Heart left ventricle (tissue), 16 donors: ENCODE results near the gene GET3. TPM values are rescaled to one million over a fixed set of nuclear protein-coding genes. Genes with fewer than 3 reads are reported as not detected.

Source experiments
- ATAC-seq, 4 donors: fragments of 200-7000 bp; cut with Tn5 transposase; one replicate each; pipeline ENCODE4 v1.9.1; 2020 to 2022; ENCODE audit warnings: moderate library complexity in 4 of 4, mild to moderate bottlenecking in 3 of 4, moderate number of reproducible peaks in 1 of 4
- DNase-seq, 5 donors: peaks; one replicate each; pipeline ENCODE4 v3.0.0-alpha.2; 2020
- H3K27ac ChIP-seq, 12 donors: fragments of 200-600 bp; sonication (generic) in 4 of 12; one replicate each; pipeline versions ENCODE4 v1.5.0 to v1.8.0; 2016 to 2022; ENCODE audit warnings: mild to moderate bottlenecking in 2 of 12
- H3K27me3 ChIP-seq, 9 donors: fragments of 200-600 bp; sonication (generic) in 2 of 9; one replicate each; pipeline versions ENCODE4 v1.5.1 to v1.8.0; 2016 to 2022; ENCODE audit warnings: mild to moderate bottlenecking in 3 of 9
- H3K36me3 ChIP-seq, 9 donors: fragments of 200-600 bp; sonication (generic) in 2 of 9; one replicate each; pipeline versions ENCODE4 v1.5.0 to v1.8.0; 2018 to 2022; ENCODE audit warnings: mild to moderate bottlenecking in 2 of 9
- H3K4me1 ChIP-seq, 12 donors: fragments of 200-600 bp; sonication (generic) in 4 of 12; one replicate each; pipeline versions ENCODE4 v1.5.0 to v1.8.0; 2016 to 2022; ENCODE audit warnings: mild to moderate bottlenecking in 3 of 12
- H3K4me3 ChIP-seq, 12 donors: fragments of 200-600 bp; sonication (generic) in 4 of 12; one replicate each; pipeline versions ENCODE4 v1.5.0 to v1.8.0; 2017 to 2022; ENCODE audit warnings: mild to moderate bottlenecking in 9 of 12, moderate library complexity in 4 of 12
- H3K9me3 ChIP-seq, 12 donors: fragments of 200-600 bp; sonication (generic) in 4 of 12; one replicate each; pipeline versions ENCODE4 v1.5.0 to v1.8.0; 2016 to 2022; ENCODE audit warnings: mild to moderate bottlenecking in 1 of 12
- POLR2A ChIP-seq, 2 donors: fragments of 450-650 bp; IDR thresholded peaks; one replicate each; pipeline ENCODE4 v1.6.1; 2017; ENCODE audit warnings: antibody characterized with exemption in 2 of 2, mild to moderate bottlenecking in 2 of 2, moderate library complexity in 2 of 2
- WGBS, 4 donors: extraction: QIAGEN DNeasy Blood & Tissue Kit in 2 of 4; methylation state at CpG; one replicate each; pipeline versions ENCODE4 v1.1.5 to v1.1.7; 2013 to 2018; 5-methylcytosine and 5-hydroxymethylcytosine counted together
- intact Hi-C, 10 donors: fragments of 100-400 bp; cut with DNase I; formaldehyde crosslinking; loops; one replicate each; pipeline versions ENCODE4 v1.11.1 to v1.14.2; 2022
- polyA plus RNA-seq, 2 donors: library from polyadenylated mRNA; stranded (reverse); fragments of 200-250 nt; gene quantifications; one replicate each; pipeline ENCODE4 v1.2.3, GENCODE V29; 2013
- total RNA-seq, 9 donors: library from RNA; depleted of rRNA in 2 of 9; stranded (reverse); fragments of >200 nt in 2 of 9; fragmentation: NEBNext Ultra II Directional in 3 of 9; extraction: Animal tissue kit (Norgen Biotek cat#: 25700) in 3 of 9; gene quantifications; one replicate each; pipeline versions ENCODE4 v1.1.0 to v1.2.4, GENCODE V29; 2016 to 2023
- TF ChIP-seq, protein P1 (sequence below), 12 donors: fragments of 200-600 bp; sonication (generic) in 4 of 12; IDR thresholded peaks; one replicate each; pipeline versions ENCODE4 v1.5.0 to v1.8.0; 2018 to 2022; ENCODE audit warnings: antibody characterized with exemption in 12 of 12, mild to moderate bottlenecking in 5 of 12
- donor health status: ischemic (EF 13 %, LVEDD 7.1; RV severe dilation, severe dysfunction).
- donor health status: healthy with polysubstance abuse.
- donor health status: DM: no; HTN: yes; CAD: no.
- donor health status: DM: no; HTN: no; CAD: no.
- donor health status: ischemic (EF 25% LVEDD 6.9; RV normal size, moderate dysfunction).
- donor health status: ischemic (EF 25% LVEDD 5.7; RV mildly dilated, moderate dysfunction).
- donor health status: healthy.
- donor health status: DM: yes; HTN: yes; CAD: no.
- donor health status: ischemic (EF 35%, LVEDD 5.7; RV mildly dilated, moderate dysfunction).
- donor health status: nonischemic (EF 11% LVEDD 7.7; RV severe dilation, severe dysfunction).
- donor health status: DM: yes; HTN: yes; CAD: no.
- donor health status: PGD.
- donor health status: ischemic (EF 29% LVEDD 5.4; RV normal size, mild dysfunction).
- donor health status: nonischemic (EF 23%, LVEDD 6.1; RV moderate dilation, normal function).

Gene GET3
- total and polyA plus RNA-seq, 11 donors = 54.3 to 133 (median 62.9) TPM

GRCh38 chr19:12751635-12752034, 14.3 kb downstream of the GET3 start, which contains the start of gene BEST2:
Gene BEST2, plus strand, starts transcription at chr19:12751791. Its CDS starts 802 bp downstream, at chr19:12752593.
- peaks cover 0 to 12% (median 0%) of the 10 kb centered on the region in 12 donors for H3K9me3 ChIP-seq
- peaks cover 0 to 13% (median 3%) of the 10 kb centered on the region in 9 donors for H3K27me3 ChIP-seq
- H3K4me1 ChIP-seq = no peaks in the 10 kb centered on the region
- no peak within 1 kb of the TSS for H3K27ac ChIP-seq
- H3K36me3 ChIP-seq = peaks cover 0 to 17% (median 15%) of the 10 kb centered on the region in 9 donors
- TF ChIP-seq POLR2A (IDR thresholded peaks at IDR 0.05) = no peak
- TF ChIP-seq, protein P1, sequence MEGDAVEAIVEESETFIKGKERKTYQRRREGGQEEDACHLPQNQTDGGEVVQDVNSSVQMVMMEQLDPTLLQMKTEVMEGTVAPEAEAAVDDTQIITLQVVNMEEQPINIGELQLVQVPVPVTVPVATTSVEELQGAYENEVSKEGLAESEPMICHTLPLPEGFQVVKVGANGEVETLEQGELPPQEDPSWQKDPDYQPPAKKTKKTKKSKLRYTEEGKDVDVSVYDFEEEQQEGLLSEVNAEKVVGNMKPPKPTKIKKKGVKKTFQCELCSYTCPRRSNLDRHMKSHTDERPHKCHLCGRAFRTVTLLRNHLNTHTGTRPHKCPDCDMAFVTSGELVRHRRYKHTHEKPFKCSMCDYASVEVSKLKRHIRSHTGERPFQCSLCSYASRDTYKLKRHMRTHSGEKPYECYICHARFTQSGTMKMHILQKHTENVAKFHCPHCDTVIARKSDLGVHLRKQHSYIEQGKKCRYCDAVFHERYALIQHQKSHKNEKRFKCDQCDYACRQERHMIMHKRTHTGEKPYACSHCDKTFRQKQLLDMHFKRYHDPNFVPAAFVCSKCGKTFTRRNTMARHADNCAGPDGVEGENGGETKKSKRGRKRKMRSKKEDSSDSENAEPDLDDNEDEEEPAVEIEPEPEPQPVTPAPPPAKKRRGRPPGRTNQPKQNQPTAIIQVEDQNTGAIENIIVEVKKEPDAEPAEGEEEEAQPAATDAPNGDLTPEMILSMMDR (IDR thresholded peaks at IDR 0.05) = no peak
- no peak for DNase-seq
- H3K4me3 ChIP-seq = no peak within 1 kb of the TSS
- 49 to 57% (median 54%) methylated on average over 14 of the region's 14 CpGs for WGBS, 4 donors
- no peak for ATAC-seq
- intact Hi-C loops = no loop called here

DNA sequence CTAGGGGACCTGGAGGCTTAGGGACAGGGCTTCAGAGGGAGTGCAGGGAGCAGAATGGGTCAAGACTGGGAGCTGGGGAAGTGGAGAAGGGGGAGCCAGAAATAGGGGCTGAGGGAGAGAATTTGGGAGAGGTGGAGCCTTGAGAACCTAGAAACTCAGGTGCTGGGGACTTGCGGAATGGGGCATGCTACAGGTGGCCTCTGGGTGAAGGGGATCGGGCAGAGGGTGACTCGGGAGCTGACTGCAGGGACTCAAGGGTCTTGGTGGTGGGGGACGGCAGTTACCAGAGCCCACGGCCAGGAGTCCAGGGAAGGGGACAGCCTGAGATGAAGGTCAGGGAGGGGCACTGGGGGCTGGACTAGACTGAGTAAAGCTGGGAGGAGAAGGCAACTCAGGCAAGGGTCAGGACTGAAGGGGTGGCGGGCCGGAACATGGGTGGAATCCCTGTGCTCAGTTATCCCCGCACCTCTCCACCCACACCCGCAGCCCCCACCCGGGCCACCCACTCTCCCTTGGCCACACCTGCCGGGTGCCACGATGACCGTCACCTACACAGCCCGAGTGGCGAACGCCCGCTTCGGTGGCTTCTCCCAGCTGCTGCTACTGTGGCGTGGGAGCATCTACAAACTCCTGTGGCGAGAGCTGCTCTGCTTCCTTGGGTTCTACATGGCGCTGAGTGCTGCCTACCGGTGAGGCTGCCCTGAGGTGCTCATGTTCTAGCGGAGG, 14.9 kb downstream of the GET3 start:
- Histone ChIP-seq H3K27ac (no peak overlapping the region), H3K36me3 (peaks cover 0 to 11% (median 9%) of the 10 kb centered on the region in 9 donors), H3K4me3 (no peak overlapping the region), H3K4me1 (peaks cover 0 to 5% (median 1%) of the 10 kb centered on the region in 12 donors), H3K27me3 (peaks cover 0 to 13% (median 3%) of the 10 kb centered on the region in 9 donors), H3K9me3 (peaks cover 0 to 8% (median 0%) of the 10 kb centered on the region in 12 donors)
- WGBS, 4 donors = 77 to 83% (median 81%) methylated on average over 23 of the region's 23 CpGs
- TF ChIP-seq POLR2A (IDR thresholded peaks at IDR 0.05) = no peak
- TF ChIP-seq, protein P1 (IDR thresholded peaks at IDR 0.05) = no peak
- intact Hi-C loops = no loop called here
- ATAC-seq = no peak
- DNase-seq = no peak

- ATAC-seq (no peak), DNase-seq (no peak)
- intact Hi-C loops = loop anchor here in 2 of 10 donors (5.0 kb wide), 2 partner anchors 37 to 93 kb away; no protein-coding TSS in a partner anchor
- no peaks in the 10 kb centered on the region for H3K9me3 ChIP-seq
- H3K4me1 ChIP-seq = peaks cover 0 to 12% (median 9%) of the 10 kb centered on the region in 12 donors
- no peaks in the 10 kb centered on the region for H3K36me3 ChIP-seq
- WGBS, 4 donors = 68 to 77% (median 73%) methylated on average over 47 to 50 of the region's 50 CpGs
- TF ChIP-seq, protein P1 (IDR thresholded peaks at IDR 0.05) = no peak
- TF ChIP-seq POLR2A (IDR thresholded peaks at IDR 0.05) = no peak
- H3K4me3 ChIP-seq = no peak overlapping the region
- H3K27ac ChIP-seq = no peak overlapping the region
- H3K27me3 ChIP-seq = peaks cover 0 to 13% (median under 1%) of the 10 kb centered on the region in 9 donors
Measured at GRCh38 chr19:12754465-12755196, 17.3 kb downstream of the GET3 start.
